Neural progenitor cell (in vitro differentiated cells): ENCODE data around the gene PTPRN2. TPM values are rescaled to one million over a fixed set of nuclear protein-coding genes. Genes with fewer than 3 reads are reported as not detected.

ENCODE experiments used
- DNase-seq: peaks from one replicate; pipeline ENCODE4 v3.0.0-alpha.2; 2016; ENCODE audit warnings: low spot score
- H2AFZ ChIP-seq: fragments of 200-600 bp; sonication (generic); replicated peaks from 2 replicates; pipeline ENCODE4 v1.6.1; 2016; ENCODE audit warnings: antibody characterized with exemption
- H3F3A ChIP-seq: fragments of 200-600 bp; sonication (generic); 2 replicates; pipeline ENCODE4 v1.6.1; 2016; ENCODE audit warnings: antibody characterized with exemption, low read depth
- H3K27ac ChIP-seq: fragments of 200-600 bp; sonication (generic); 2 replicates; pipeline ENCODE4 v1.5.1; 2016; ENCODE audit warnings: mild to moderate bottlenecking
- H3K27me3 ChIP-seq: fragments of 200-600 bp; sonication (generic); 2 replicates; pipeline ENCODE4 v1.6.1; 2016; ENCODE audit warnings: mild to moderate bottlenecking, moderate library complexity
- H3K36me3 ChIP-seq: fragments of 200-600 bp; sonication (generic); 2 replicates; pipeline ENCODE4 v1.5.1; 2016
- H3K4me1 ChIP-seq: fragments of 200-600 bp; sonication (generic); 2 replicates; pipeline ENCODE4 v1.6.1; 2016; ENCODE audit warnings: mixed run types
- H3K4me2 ChIP-seq: fragments of 200-600 bp; sonication (generic); 2 replicates; pipeline ENCODE4 v1.6.1; 2016
- H3K4me3 ChIP-seq: fragments of 200-600 bp; sonication (generic); 2 replicates; pipeline ENCODE4 v1.5.1; 2016
- H3K79me2 ChIP-seq: fragments of 200-600 bp; sonication (generic); 2 replicates; pipeline ENCODE4 v1.6.1; 2016; ENCODE audit warnings: low read depth
- H3K9ac ChIP-seq: fragments of 200-600 bp; sonication (generic); 2 replicates; pipeline ENCODE4 v1.6.1; 2016
- H3K9me3 ChIP-seq: fragments of 200-600 bp; sonication (generic); 2 replicates; pipeline ENCODE4 v1.5.1; 2016; ENCODE audit warnings: low read depth
- H4K20me1 ChIP-seq: fragments of 200-600 bp; sonication (generic); 2 replicates; pipeline ENCODE4 v1.6.1; 2016; ENCODE audit warnings: low read depth
- H3K27ac Mint-ChIP-seq: 3 replicates; pipeline ENCODE4 v1.8.0; 2021; ENCODE audit warnings: mixed read lengths
- H3K27me3 Mint-ChIP-seq: 2 replicates; pipeline ENCODE4 v1.8.0; 2022; ENCODE audit warnings: low read depth, mild to moderate bottlenecking, inconsistent platforms, moderate library complexity, mixed read lengths; ENCODE audit not compliant: insufficient read depth
- H3K36me3 Mint-ChIP-seq: 3 replicates; pipeline ENCODE4 v1.8.0; 2021; ENCODE audit warnings: mixed read lengths
- H3K4me1 Mint-ChIP-seq: 3 replicates; pipeline ENCODE4 v1.8.0; 2021; ENCODE audit warnings: mixed read lengths
- H3K4me3 Mint-ChIP-seq: 3 replicates; pipeline ENCODE4 v1.8.0; 2021; ENCODE audit warnings: mild to moderate bottlenecking, moderate library complexity, mixed read lengths
- H3K9me3 Mint-ChIP-seq: 3 replicates; pipeline ENCODE4 v1.8.0; 2020; ENCODE audit warnings: mixed read lengths
- CTCF ChIP-seq: fragments of 200-600 bp; sonication (generic); IDR thresholded peaks from 2 replicates; pipeline ENCODE4 v1.5.1; 2017; ENCODE audit warnings: antibody characterized with exemption, mild to moderate bottlenecking
- EZH2 ChIP-seq: fragments of 200-600 bp; sonication (generic); IDR thresholded peaks from 2 replicates; pipeline ENCODE4 v1.6.1; 2017; ENCODE audit warnings: antibody characterized with exemption, mild to moderate bottlenecking, moderate library complexity
- EZH2phosphoT487 ChIP-seq: fragments of 200-600 bp; sonication (generic); IDR thresholded peaks from 2 replicates; pipeline ENCODE4 v1.6.1; 2017; ENCODE audit warnings: antibody characterized with exemption
- total RNA-seq: library from RNA; depleted of rRNA; stranded (reverse); fragments of >200 nt; gene quantifications from 2 replicates; pipeline ENCODE4 v1.2.3, GENCODE V29; 2015; ENCODE audit warnings: low replicate concordance

PTPRN2 gene
- total RNA-seq, 1 donor from 2014 or later, result 3.0 TPM

- Histone ChIP-seq H3K4me1 (no peaks in the 10 kb centered on the region), H4K20me1 (no peaks in the 10 kb centered on the region), H3K4me3 (no peak overlapping the region), H3K9ac (no peak overlapping the region), H3K79me2 (no peaks in the 10 kb centered on the region), H3K36me3 (no peaks in the 10 kb centered on the region), H3K27me3 (no peaks in the 10 kb centered on the region), H3K27ac (no peak overlapping the region), H3F3A (no peaks in the 10 kb centered on the region), H3K9me3 (no peaks in the 10 kb centered on the region), H3K4me2 (no peak overlapping the region), H2AFZ (no peak overlapping the region)
- Mint-ChIP-seq H3K9me3 (no peaks in the 10 kb centered on the region), H3K27ac (no peak overlapping the region), H3K4me1 (peaks cover 3% of the 10 kb centered on the region), H3K27me3 (peaks cover 3% of the 10 kb centered on the region), H3K36me3 (no peaks in the 10 kb centered on the region), H3K4me3 (no peak overlapping the region)
- TF ChIP-seq EZH2phosphoT487, result no peak
- TF ChIP-seq EZH2, result no peak
- TF ChIP-seq CTCF, result no peak
- no peak for DNase-seq
These were observed 141.3 kb downstream of the PTPRN2 start for GRCh38 chr7:158446281-158446680.

- H3K4me2 ChIP-seq, result no peak overlapping the region
- Mint-ChIP-seq H3K36me3 (no peaks in the 10 kb centered on the region), H3K9me3 (peaks cover 2% of the 10 kb centered on the region), H3K27me3 (peaks cover 8% of the 10 kb centered on the region), H3K4me3 (no peak overlapping the region), H3K27ac (no peak overlapping the region), H3K4me1 (peaks cover 3% of the 10 kb centered on the region)
- H3K9me3 ChIP-seq, result no peaks in the 10 kb centered on the region
- H3K4me3 ChIP-seq, result no peak overlapping the region
- no peak overlapping the region for H3K9ac ChIP-seq
- no peaks in the 10 kb centered on the region for H3K4me1 ChIP-seq
- DNase-seq, result peak; percentile 26
- H3K27ac ChIP-seq, result no peak overlapping the region
- no peaks in the 10 kb centered on the region for H3K27me3 ChIP-seq
- no peak for TF ChIP-seq EZH2
- TF ChIP-seq EZH2phosphoT487, result no peak
- TF ChIP-seq CTCF, result no peak
- H3F3A ChIP-seq, result no peaks in the 10 kb centered on the region
- H2AFZ ChIP-seq, result no peak overlapping the region
- no peaks in the 10 kb centered on the region for H4K20me1 ChIP-seq
- no peaks in the 10 kb centered on the region for H3K36me3 ChIP-seq
- H3K79me2 ChIP-seq, result no peaks in the 10 kb centered on the region
These were observed 142.0 kb downstream of the PTPRN2 start for GRCh38 chr7:158445421-158446175.

GRCh38 chr7:158444501-158445420, 142.9 kb downstream of the PTPRN2 start:
- DNase-seq, result no peak
- Histone ChIP-seq H3K27ac (no peak overlapping the region), H3K36me3 (no peaks in the 10 kb centered on the region), H3K4me3 (no peak overlapping the region), H3K4me2 (no peak overlapping the region), H4K20me1 (no peaks in the 10 kb centered on the region), H3F3A (no peaks in the 10 kb centered on the region), H3K4me1 (no peaks in the 10 kb centered on the region), H3K27me3 (no peaks in the 10 kb centered on the region), H2AFZ (no peak overlapping the region), H3K9ac (no peak overlapping the region), H3K79me2 (no peaks in the 10 kb centered on the region), H3K9me3 (no peaks in the 10 kb centered on the region)
- Mint-ChIP-seq H3K36me3 (peaks cover 2% of the 10 kb centered on the region), H3K4me1 (peaks cover 3% of the 10 kb centered on the region), H3K27ac (peak overlapping the region; percentile 69), H3K9me3 (peaks cover 7% of the 10 kb centered on the region), H3K4me3 (no peak overlapping the region), H3K27me3 (peaks cover 15% of the 10 kb centered on the region)
- no peak for TF ChIP-seq EZH2phosphoT487
- no peak for TF ChIP-seq EZH2
- no peak for TF ChIP-seq CTCF
